ENCODE measurements around the gene HPSE2. TPM values are rescaled to one million over a fixed set of nuclear protein-coding genes. Genes with fewer than 3 reads are reported as not detected.

The HPSE2 gene
- total RNA-seq, 2 experiments from 2014 or later, result not detected

DNA sequence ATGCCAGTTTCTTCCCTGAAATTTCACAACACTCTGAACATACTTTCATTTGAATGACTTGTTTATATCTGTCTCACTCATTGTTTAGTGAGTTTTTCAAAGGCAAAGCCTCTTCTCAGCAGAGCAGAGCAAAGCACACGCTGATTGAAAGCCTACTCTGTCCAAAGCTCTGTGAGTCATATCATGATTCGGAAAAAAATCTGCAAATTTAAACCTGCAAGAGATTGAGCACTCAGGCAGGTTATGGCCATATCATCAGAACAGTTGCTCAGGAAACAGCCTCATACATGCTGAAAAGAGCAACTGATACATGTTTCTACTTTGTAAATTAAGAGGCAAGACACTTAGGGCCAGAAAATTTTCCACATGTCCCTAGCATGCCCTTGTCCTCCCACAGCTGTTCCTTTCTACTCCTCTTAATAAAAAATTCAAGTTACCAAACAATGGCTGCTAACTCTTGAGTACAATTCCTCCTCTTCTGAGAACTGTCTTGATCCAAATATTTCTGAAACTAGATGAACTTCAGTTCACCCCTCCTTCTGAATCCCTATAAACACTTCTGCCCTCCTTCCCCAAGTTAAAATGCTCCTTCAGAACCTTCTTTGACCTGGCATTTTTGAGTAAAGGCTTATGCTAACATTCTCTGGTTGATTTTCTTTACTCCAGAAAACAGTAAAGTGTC lies 648.4 kb downstream of the HPSE2 start:
- Mint-ChIP-seq H3K4me3 (no peak overlapping the region), H3K9me3 (no peaks in the 10 kb centered on the region), H3K27me3 (peaks cover 8% of the 10 kb centered on the region), H3K27ac (no peak overlapping the region), H3K36me3 (ENCODE audit: low read depth) (no peaks in the 10 kb centered on the region), H3K4me1 (ENCODE audit: low read depth) (no peaks in the 10 kb centered on the region)
- ATAC-seq (no peak), DNase-seq (no peak)
- intact Hi-C loops (cut with micrococcal nuclease), result no loop called here
- TF ChIP-seq CTCF (IDR thresholded peaks at IDR 0.05), result no peak
- ChIA-PET CTCF (interaction anchor here (0.9 kb wide), 1 partner anchor 120 kb away, joined by 4 read pairs; no protein-coding TSS in a partner anchor), POLR2A (no interaction called here)

DNA sequence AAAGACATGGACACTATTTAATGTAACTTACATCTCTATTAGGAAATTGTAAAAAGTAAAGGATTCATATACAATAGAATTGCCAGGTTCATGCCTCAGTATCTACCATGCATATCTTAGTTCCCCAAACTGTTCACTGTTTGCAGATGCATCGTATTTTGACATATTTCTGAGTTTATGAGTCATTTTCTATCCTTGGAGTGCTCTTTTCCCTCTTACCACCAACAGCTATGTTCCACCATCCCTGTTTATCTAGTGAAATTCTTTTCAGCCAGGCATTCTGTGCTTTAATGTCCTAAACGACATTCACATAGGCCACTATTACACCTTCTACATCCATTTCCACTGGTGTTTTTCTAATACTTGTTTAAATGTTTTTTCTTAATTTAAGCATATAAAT lies 649.6 kb downstream of the HPSE2 start:
- ChIA-PET CTCF (no interaction called here), POLR2A (no interaction called here)
- Mint-ChIP-seq H3K36me3 (ENCODE audit: low read depth) (no peaks in the 10 kb centered on the region), H3K4me1 (ENCODE audit: low read depth) (no peaks in the 10 kb centered on the region), H3K27me3 (peaks cover 8% of the 10 kb centered on the region), H3K4me3 (no peak overlapping the region), H3K27ac (no peak overlapping the region), H3K9me3 (no peaks in the 10 kb centered on the region)
- no peak for TF ChIP-seq CTCF (IDR thresholded peaks at IDR 0.05)
- ATAC-seq (no peak), DNase-seq (no peak)
- intact Hi-C loops (cut with micrococcal nuclease), result no loop called here

GRCh38 chr10:98582363-98582762 lies 653.3 kb downstream of the HPSE2 start:
- Mint-ChIP-seq H3K4me3 (no peak overlapping the region), H3K27me3 (peaks cover 10% of the 10 kb centered on the region), H3K36me3 (ENCODE audit: low read depth) (no peaks in the 10 kb centered on the region), H3K4me1 (ENCODE audit: low read depth) (no peaks in the 10 kb centered on the region), H3K27ac (no peak overlapping the region), H3K9me3 (no peaks in the 10 kb centered on the region)
- TF ChIP-seq CTCF (IDR thresholded peaks at IDR 0.05), result no peak
- POLR2A ChIA-PET, result no interaction called here
- CTCF ChIA-PET, result no interaction called here
- ATAC-seq, result no peak
- no peak for DNase-seq
- intact Hi-C loops (cut with micrococcal nuclease), result no loop called here

DNA sequence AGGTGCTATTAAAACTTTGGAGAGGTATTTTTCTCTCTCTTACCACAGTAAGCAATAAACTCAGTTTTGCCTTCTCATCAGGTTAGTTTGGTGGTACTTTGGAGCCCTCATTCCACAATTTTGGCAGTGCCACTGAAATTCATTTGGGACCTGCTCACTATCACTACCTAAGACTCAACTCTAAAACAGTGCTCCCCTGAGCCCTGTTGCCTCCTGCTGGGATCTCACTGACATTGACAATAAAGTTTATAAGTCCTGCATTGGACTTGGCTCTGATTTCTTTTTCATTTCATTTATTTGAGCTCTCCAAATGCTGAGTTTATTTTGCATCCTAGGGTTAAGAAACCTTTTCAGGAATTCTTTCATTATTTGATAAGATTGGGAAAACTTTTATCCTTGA lies 658.1 kb downstream of the HPSE2 start:
- H3K4me3 Mint-ChIP-seq, result no peak overlapping the region
- DNase-seq, result no peak
- ChIA-PET CTCF (no interaction called here), POLR2A (no interaction called here)
- peaks cover 4% of the 10 kb centered on the region for H3K27me3 Mint-ChIP-seq
- no peak for TF ChIP-seq CTCF (IDR thresholded peaks at IDR 0.05)
- no peaks in the 10 kb centered on the region for H3K4me1 Mint-ChIP-seq (ENCODE audit: low read depth)
- H3K36me3 Mint-ChIP-seq (ENCODE audit: low read depth), result no peaks in the 10 kb centered on the region
- no peaks in the 10 kb centered on the region for H3K9me3 Mint-ChIP-seq
- intact Hi-C loops (cut with micrococcal nuclease), result no loop called here
- ATAC-seq, result no peak
- no peak overlapping the region for H3K27ac Mint-ChIP-seq

- H3K27ac Mint-ChIP-seq, result no peak overlapping the region
- DNase-seq (no peak), ATAC-seq (no peak)
- POLR2A ChIA-PET, result no interaction called here
- no peaks in the 10 kb centered on the region for H3K4me1 Mint-ChIP-seq (ENCODE audit: low read depth)
- H3K27me3 Mint-ChIP-seq, result peaks cover 5% of the 10 kb centered on the region
- no peak for TF ChIP-seq CTCF (IDR thresholded peaks at IDR 0.05)
- CTCF ChIA-PET, result no interaction called here
- no peaks in the 10 kb centered on the region for H3K9me3 Mint-ChIP-seq
- no peaks in the 10 kb centered on the region for H3K36me3 Mint-ChIP-seq (ENCODE audit: low read depth)
- H3K4me3 Mint-ChIP-seq, result no peak overlapping the region
- intact Hi-C loops (cut with micrococcal nuclease), result no loop called here
Observed at GRCh38 chr10:98577168-98577567, 658.5 kb downstream of the HPSE2 start.
